Stimulated activated CD4-positive, alpha-beta T cell treated with anti-CD3 and anti-CD28 coated beads, TNF-alpha, amount 100 ng/mL, for 24 hours (primary cell): ENCODE data around the gene PSD.

Experiments
- DNase-seq, 3 experiments: peaks; one replicate each; pipeline ENCODE4 v3.0.0-alpha.2; 2020; ENCODE audit warnings: low read depth in 3 of 3

Gene PSD

DNA sequence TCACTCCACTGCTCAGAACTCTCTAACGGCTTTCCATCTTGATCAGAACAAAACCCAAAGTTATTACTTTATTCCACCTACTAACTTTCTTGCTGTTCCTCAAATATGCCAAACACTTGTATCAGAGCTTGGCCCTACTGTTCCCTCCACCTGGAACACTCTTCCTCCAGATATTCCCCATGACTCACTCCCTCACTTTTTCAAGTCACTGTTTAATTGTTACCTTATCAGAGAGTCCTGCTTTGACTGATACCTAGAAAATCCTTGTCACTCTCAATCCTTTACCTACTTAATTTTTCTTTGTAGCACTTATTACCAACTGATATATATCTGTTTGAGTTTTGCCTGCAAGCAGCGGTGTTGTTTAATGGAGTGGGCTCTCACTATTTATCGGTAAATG is 28.7 kb downstream of the PSD start:
- no peak for DNase-seq

DNA sequence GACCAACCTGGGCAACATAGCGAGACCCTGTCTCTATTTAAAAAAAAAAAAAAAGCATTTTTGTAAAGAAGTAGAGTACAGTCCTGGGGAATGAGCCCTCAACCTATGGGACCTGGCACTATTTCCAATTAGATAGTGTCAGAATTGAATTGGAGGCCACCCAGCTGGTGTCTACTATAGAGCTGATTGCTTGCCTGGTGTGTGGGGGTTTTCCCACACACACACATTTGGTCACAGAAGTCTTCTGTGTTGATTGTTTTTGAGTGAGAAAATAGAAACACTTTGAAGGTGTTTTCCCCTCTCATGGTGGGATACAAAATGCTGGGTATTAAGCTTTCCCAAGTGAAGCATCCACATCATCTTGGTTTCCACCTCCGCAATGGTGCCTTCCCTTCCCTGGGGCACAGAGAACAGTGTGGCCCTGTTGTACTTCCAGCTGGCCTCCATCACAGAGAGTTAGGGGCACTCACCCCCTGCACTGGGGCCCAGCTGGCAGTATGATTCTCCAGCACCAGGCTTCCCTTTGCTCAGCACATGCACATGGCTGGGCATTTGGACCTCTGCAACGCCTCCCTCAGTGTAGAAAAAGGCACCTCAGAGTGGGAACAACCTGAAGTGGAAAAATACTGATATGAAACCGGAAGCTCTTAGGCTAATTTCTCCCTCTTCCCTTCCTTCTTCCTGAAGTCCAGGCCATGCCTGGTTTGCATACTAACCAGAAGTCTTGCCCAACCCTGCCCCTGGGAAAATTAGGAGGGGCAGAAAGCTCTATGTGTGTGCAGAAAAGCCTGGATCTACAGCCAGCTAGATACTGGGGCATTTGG is 33.8 kb downstream of the PSD start:
- DNase-seq = no peak

DNA sequence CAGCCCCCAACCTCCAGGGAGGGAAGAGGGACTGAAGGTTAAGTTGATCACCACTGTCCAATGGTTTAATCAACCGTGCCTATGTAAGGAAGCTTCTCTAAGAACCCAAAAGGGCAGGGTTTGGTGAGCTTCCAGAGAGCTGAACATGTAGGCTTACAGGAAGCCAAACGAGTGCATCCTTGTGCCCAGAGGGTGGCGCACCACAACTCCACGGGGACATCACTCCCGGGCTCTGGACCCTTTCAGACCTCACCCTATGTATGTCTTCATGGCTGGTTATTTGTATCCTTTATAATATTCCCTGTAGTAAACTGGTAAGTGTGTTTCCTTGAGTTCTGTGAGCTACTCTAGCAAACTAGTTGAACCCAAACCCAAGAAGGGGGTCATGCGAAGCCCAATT is 34.5 kb downstream of the PSD start:
- DNase-seq = no peak

DNA sequence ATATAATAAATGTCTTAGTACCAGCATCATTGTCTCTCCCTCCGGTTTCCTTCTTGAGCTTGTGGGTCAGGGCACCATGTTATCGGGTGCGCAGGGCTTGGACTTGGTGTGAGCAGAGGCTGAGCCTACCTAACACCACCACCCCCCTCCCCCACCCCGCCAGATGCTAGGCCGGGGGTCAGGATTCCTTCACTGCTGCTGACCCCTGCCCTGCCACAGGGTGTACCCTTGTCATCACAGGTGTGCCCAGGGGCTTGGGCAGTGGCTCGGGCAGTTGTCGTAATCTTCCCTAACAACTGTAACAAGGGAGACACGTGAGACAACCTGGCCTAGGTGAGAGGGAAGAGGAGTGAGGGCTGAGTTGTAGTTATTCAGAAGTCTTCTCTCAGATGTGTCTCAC is 35.7 kb downstream of the PSD start:
- no peak for DNase-seq

DNA sequence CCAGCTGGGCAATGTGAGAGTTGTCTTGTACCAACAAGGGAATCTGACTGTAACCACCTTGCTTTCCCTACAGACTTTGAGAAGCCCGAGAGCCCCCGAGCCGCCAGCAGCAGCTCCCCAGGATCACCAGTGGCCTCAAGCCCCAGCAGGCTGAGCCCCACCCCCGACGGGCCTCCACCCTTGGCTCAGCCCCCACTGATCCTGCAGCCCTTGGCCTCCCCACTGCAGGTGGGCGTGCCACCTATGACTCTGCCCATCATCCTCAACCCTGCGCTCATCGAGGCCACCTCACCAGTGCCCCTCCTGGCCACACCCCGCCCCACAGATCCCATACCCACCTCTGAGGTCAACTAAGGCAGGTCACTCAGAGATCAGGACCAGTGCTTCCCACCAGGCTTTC is 36.6 kb downstream of the PSD start:
- DNase-seq = no peak

DNA sequence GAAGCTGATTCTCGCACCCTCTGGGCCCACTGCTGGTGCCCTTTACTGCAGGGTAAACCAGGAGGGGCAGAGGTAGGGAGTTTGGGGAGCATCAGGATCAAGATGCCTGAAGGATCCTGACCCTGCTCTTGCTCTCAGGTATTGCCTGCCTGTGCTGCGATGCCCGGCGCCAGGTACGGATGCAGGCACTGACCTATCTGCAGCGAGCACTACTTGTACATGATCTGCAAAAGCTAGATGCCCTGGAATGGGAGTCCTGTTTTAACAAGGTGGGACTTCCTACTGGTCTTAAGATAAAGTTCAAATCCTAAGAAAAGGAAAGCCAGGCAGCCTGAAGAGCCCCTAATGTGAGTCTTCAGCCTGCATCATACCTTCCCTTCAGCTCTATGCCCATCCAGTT is 39.2 kb downstream of the PSD start:
- DNase-seq = no peak

DNA sequence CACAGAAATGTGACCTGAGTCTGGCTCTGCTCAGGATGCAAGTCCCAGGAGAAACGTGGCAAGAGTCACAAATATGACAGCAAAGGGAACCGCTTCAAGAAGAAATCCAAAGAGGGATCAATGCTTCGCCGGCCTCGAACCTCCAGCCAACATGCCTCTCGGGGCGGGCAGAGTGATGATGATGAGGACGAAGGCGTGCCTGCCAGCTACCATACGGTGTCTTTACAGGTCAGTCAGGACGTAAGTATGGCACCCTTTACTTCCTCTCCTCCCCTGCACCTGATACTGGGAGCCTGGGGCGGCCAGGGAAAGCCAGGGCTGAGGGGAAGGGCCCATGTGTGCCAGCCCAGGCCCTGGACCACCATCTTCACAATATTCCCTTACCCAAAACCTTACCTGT is 41.7 kb downstream of the PSD start:
- DNase-seq = no peak

DNA sequence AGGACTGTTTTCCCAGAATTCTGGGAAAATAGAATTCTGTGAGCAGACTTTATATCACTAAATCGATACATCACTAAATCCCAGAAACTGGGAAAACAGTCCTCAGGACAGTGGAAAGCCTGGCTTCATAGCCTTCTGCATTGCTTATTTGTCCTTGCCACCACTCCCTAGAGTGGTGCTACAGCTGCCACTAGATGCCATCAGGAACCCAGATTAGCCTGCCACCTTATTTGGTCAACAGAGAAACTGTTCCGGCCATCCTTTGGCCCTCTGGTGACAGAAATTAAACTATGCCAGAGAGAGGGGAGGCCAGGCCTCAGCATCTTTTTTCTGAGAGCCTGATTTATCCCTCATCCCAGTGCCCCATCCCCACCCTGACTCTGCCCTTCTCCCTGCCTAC is 42.7 kb downstream of the PSD start:
- DNase-seq = no peak

DNA sequence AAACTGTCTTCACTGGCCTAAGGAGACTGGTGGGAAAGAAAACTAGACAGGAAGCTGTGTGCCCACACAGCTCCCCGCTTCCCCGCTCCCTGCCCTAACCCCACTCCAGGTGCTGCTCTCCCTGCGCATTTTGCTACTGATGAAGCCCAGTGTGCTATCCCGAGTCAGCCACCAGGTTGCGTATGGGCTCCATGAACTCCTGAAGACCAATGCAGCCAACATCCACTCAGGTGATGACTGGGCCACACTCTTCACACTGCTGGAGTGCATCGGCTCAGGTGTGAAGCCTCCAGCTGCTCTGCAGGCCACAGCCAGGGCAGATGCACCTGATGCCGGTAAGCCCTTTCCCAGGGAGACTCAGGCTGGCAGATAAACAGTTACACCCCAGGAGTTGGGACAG is 43.3 kb downstream of the PSD start:
- no peak for DNase-seq

DNA sequence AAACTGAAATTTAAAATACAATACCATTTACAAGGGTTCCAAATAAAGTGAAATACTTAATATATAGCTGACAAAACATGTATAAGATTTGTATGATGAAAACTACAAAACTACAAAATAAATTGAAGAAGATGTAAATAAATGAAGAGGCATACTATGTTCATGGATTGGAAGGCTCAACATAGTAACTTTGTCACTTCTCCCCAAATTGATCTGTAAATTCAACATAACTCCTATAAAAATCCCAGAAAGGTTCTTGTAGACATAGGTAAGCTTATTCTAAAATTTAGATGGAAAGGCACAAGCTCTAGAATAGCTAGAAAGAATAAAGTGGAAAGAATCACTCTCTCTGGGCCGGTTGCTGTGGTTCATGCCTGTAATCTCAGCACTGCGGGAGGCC is 47.3 kb downstream of the PSD start:
- no peak for DNase-seq

DNA sequence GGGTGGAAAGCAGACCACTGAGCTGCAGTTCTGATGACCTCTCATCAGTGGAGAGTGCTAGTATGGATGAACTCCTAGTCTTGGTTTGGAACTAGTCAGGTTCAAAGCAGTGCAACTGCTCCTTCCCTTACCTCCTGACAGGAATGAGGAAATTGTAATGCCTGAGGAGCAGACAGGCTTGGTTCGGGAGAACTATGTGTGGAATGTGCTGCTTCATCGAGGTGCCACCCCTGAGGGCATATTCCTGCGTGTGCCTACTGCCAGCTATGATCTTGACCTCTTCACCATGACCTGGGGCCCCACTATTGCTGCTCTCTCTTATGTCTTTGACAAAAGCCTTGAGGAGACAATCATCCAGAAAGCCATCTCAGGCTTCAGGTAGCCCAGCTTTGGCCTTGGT is 50.5 kb downstream of the PSD start:
- no peak for DNase-seq

DNA sequence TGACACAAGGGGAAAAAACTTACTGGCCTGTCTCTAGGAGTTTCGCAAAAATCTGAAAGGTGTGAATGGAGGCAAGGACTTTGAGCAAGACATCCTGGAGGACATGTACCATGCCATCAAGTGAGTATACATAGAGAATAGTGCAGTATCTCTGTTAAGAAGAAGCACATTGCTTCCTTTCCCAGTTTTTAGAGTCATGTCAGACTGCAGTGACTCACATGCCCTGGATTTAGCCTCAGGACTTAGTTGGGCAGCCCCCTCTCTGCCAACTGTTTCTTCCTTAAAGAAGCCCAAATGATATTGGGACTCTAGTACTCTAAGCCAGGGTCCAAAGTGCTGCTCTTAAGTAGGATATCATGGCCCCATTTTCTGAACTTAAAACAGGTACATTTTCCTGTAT is 51.1 kb downstream of the PSD start:
- DNase-seq = no peak

DNA sequence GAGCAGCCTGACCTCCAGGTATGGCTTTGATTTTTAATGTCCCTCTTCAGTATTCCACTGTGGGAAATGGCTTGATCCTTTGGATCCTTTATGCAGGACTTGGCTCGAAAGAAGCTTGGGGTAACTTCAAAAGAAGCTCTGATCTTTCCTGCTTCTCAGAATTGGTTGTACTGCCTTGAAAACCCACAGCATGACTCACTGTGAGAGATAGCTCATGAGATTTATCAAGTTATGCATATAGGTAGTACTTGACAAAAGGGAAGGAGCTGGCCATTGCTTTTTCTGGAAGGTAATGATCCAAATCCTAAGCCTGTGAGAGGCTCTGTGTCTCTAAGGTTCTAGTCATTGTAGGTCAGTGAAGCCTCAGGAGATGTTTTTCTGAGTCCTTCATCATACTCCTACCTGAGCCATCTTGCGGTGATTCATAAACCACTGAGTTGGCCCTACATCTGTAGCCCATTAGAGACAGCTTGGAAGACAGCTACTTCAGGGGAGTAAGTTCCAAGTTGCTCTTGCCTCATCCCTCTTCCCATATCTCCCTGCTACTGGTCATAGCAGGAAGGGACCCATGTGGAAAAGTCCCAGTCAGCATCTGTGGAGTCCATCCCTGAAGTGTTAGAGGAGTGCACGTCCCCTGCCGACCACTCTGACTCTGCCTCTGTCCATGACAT is 59.7 kb downstream of the PSD start:
- DNase-seq = no peak

DNA sequence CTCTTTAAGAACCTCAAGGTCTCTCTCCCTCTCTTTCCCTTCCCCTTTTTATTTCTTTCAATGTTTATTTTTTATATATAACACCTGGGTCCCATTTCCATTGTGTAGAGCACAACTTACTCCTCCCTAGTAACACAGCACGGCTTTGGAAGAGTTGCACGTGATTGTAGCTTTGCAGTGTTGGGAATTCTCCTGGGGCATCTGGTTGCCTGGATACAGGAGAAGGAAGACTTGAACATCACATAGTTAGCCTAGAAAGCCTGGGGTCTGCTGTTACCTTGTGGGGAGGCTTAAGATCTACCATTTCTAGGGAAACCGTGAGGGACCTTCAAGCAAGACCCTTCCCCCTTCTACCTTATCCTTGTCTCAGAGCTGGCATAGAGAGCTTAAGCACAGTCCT is 64.1 kb downstream of the PSD start:
- DNase-seq = no peak
